GM21786 (cell line): ENCODE data around the gene KCNQ1.
A peak's percentile ranks its signal among the peaks of the same experiment; 100 is the strongest.

Experiments used
- ATAC-seq: cut with Tn5 transposase; IDR thresholded peaks from one replicate; pipeline ENCODE4 v1.9.1; 2021; ENCODE audit not compliant: unreplicated experiment

KCNQ1 gene

GRCh38 chr11:2672553-2673249 lies 227.9 kb downstream of the KCNQ1 start:
- no peak for ATAC-seq

GRCh38 chr11:2673250-2673610 lies 228.4 kb downstream of the KCNQ1 start:
- ATAC-seq: no peak

- no peak for ATAC-seq
Measured at GRCh38 chr11:2673871-2674471, 229.2 kb downstream of the KCNQ1 start.

- ATAC-seq: no peak
Measured at GRCh38 chr11:2674658-2675131, 229.9 kb downstream of the KCNQ1 start.

- no peak for ATAC-seq
Measured at GRCh38 chr11:2675540-2675939, 230.7 kb downstream of the KCNQ1 start.

- peak; percentile 45 for ATAC-seq
Measured at GRCh38 chr11:2677127-2677526, 232.3 kb downstream of the KCNQ1 start.

GRCh38 chr11:2678396-2678795 lies 233.6 kb downstream of the KCNQ1 start:
- no peak for ATAC-seq

- ATAC-seq: no peak
Measured at GRCh38 chr11:2679011-2679676, 234.3 kb downstream of the KCNQ1 start.

GRCh38 chr11:2681408-2682145 lies 236.8 kb downstream of the KCNQ1 start:
- ATAC-seq: no peak

GRCh38 chr11:2683806-2684205 lies 239.0 kb downstream of the KCNQ1 start:
- no peak for ATAC-seq

GRCh38 chr11:2684581-2684980 lies 239.8 kb downstream of the KCNQ1 start:
- no peak for ATAC-seq

- no peak for ATAC-seq
Measured at GRCh38 chr11:2685051-2685450, 240.2 kb downstream of the KCNQ1 start.

- ATAC-seq: no peak
Measured at GRCh38 chr11:2685566-2686359, 241.0 kb downstream of the KCNQ1 start.

GRCh38 chr11:2686360-2687222 lies 241.8 kb downstream of the KCNQ1 start:
- no peak for ATAC-seq

GRCh38 chr11:2687223-2687530 lies 242.4 kb downstream of the KCNQ1 start:
- ATAC-seq: no peak

- no peak for ATAC-seq
Measured at GRCh38 chr11:2687782-2688191, 243.0 kb downstream of the KCNQ1 start.

GRCh38 chr11:2688381-2689231 lies 243.8 kb downstream of the KCNQ1 start:
- no peak for ATAC-seq

GRCh38 chr11:2689651-2690575 lies 245.1 kb downstream of the KCNQ1 start:
- ATAC-seq: no peak
